ENCODE results near the gene MSTN. TPM values are rescaled to one million over a fixed set of nuclear protein-coding genes. Genes with fewer than 3 reads are reported as not detected.
A peak's percentile ranks its signal among the peaks of the same experiment; 100 is the strongest.

The MSTN gene
- total and polyA plus RNA-seq, 2 experiments from 2014 or later = 0.21 TPM; not detected in 1

- TF ChIP-seq, protein P1, sequence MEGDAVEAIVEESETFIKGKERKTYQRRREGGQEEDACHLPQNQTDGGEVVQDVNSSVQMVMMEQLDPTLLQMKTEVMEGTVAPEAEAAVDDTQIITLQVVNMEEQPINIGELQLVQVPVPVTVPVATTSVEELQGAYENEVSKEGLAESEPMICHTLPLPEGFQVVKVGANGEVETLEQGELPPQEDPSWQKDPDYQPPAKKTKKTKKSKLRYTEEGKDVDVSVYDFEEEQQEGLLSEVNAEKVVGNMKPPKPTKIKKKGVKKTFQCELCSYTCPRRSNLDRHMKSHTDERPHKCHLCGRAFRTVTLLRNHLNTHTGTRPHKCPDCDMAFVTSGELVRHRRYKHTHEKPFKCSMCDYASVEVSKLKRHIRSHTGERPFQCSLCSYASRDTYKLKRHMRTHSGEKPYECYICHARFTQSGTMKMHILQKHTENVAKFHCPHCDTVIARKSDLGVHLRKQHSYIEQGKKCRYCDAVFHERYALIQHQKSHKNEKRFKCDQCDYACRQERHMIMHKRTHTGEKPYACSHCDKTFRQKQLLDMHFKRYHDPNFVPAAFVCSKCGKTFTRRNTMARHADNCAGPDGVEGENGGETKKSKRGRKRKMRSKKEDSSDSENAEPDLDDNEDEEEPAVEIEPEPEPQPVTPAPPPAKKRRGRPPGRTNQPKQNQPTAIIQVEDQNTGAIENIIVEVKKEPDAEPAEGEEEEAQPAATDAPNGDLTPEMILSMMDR (conservative IDR thresholded peaks at IDR 0.05; ENCODE audit: low read depth in 2 of 2) = no peak
These were observed 11.3 kb downstream of the MSTN start (continued) for GRCh38 chr2:190051223-190051622.

GRCh38 chr2:190050001-190050400 lies 12.5 kb downstream of the MSTN start:
- Histone ChIP-seq H4K20me1 (replicated peaks; ENCODE audit: insufficient read depth) (no peaks in the 10 kb centered on the region), H2AFZ (no peak overlapping the region), H3K4me1 (ENCODE audit: insufficient read depth) (no peaks in the 10 kb centered on the region), H3K79me2 (replicated peaks; ENCODE audit: insufficient read depth) (no peaks in the 10 kb centered on the region), H3F3A (replicated peaks; ENCODE audit: low read depth) (no peaks in the 10 kb centered on the region), H3K27ac (ENCODE audit: low read depth) (no peak overlapping the region), H3K4me3 (no peak overlapping the region), H3K27me3 (ENCODE audit: insufficient read depth) (no peaks in the 10 kb centered on the region), H3K9me2 (ENCODE audit: insufficient read depth) (no peaks in the 10 kb centered on the region), H3K36me3 (ENCODE audit: insufficient read depth) (no peaks in the 10 kb centered on the region), H3K4me2 (no peak overlapping the region)
- H3K36me3 Mint-ChIP-seq (ENCODE audit: low read depth) = no peaks in the 10 kb centered on the region
- H3K27ac Mint-ChIP-seq = peak overlapping the region; percentile 36; the same call in 1 of the 2 replicates
- DNase-seq (ENCODE audit: low spot score) (no peak), ATAC-seq (no peak)
- no peaks in the 10 kb centered on the region for H3K9me3 Mint-ChIP-seq
- no peaks in the 10 kb centered on the region for H3K27me3 Mint-ChIP-seq (ENCODE audit: insufficient read depth, low read depth, poor library complexity)
- peaks cover 5% of the 10 kb centered on the region; the same call in 2 of the 3 replicates for H3K4me1 Mint-ChIP-seq
- H3K4me3 Mint-ChIP-seq = no peak overlapping the region
- TF ChIP-seq ZNF114 (CRISPR knock-in tag; IDR thresholded peaks at IDR 0.05) = no peak
- TF ChIP-seq CREB1 (CRISPR knock-in tag; IDR thresholded peaks at IDR 0.05; ENCODE audit: low read depth) = no peak
- TF ChIP-seq, protein P2, sequence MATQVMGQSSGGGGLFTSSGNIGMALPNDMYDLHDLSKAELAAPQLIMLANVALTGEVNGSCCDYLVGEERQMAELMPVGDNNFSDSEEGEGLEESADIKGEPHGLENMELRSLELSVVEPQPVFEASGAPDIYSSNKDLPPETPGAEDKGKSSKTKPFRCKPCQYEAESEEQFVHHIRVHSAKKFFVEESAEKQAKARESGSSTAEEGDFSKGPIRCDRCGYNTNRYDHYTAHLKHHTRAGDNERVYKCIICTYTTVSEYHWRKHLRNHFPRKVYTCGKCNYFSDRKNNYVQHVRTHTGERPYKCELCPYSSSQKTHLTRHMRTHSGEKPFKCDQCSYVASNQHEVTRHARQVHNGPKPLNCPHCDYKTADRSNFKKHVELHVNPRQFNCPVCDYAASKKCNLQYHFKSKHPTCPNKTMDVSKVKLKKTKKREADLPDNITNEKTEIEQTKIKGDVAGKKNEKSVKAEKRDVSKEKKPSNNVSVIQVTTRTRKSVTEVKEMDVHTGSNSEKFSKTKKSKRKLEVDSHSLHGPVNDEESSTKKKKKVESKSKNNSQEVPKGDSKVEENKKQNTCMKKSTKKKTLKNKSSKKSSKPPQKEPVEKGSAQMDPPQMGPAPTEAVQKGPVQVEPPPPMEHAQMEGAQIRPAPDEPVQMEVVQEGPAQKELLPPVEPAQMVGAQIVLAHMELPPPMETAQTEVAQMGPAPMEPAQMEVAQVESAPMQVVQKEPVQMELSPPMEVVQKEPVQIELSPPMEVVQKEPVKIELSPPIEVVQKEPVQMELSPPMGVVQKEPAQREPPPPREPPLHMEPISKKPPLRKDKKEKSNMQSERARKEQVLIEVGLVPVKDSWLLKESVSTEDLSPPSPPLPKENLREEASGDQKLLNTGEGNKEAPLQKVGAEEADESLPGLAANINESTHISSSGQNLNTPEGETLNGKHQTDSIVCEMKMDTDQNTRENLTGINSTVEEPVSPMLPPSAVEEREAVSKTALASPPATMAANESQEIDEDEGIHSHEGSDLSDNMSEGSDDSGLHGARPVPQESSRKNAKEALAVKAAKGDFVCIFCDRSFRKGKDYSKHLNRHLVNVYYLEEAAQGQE (IDR thresholded peaks at IDR 0.05; ENCODE audit: unreplicated experiment) = no peak
- no peak for TF ChIP-seq ZNF331 (CRISPR knock-in tag; IDR thresholded peaks at IDR 0.05; ENCODE audit: low read depth)
- TF ChIP-seq EZH2phosphoT487 (IDR thresholded peaks at IDR 0.05; ENCODE audit: unreplicated experiment) = no peak
- TF ChIP-seq EZH2 (IDR thresholded peaks at IDR 0.05; ENCODE audit: low read depth, unreplicated experiment) = no peak
- TF ChIP-seq, protein P3, sequence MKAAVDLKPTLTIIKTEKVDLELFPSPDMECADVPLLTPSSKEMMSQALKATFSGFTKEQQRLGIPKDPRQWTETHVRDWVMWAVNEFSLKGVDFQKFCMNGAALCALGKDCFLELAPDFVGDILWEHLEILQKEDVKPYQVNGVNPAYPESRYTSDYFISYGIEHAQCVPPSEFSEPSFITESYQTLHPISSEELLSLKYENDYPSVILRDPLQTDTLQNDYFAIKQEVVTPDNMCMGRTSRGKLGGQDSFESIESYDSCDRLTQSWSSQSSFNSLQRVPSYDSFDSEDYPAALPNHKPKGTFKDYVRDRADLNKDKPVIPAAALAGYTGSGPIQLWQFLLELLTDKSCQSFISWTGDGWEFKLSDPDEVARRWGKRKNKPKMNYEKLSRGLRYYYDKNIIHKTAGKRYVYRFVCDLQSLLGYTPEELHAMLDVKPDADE (IDR thresholded peaks at IDR 0.05) = no peak
- no peak for TF ChIP-seq JUNB (IDR thresholded peaks at IDR 0.05; ENCODE audit: unreplicated experiment)
- TF ChIP-seq STAT1 (IDR thresholded peaks at IDR 0.05; ENCODE audit: unreplicated experiment) = no peak
- TF ChIP-seq POLR2AphosphoS5 (IDR thresholded peaks at IDR 0.05; ENCODE audit: low read depth) = no peak
- TF ChIP-seq, protein P1 (conservative IDR thresholded peaks at IDR 0.05; ENCODE audit: low read depth in 2 of 2) = no peak

Measured in GM23338 (cell line).